IMR-90 (cell line): Measurements from ENCODE around the gene TXNDC11. TPM values are rescaled to one million over a fixed set of nuclear protein-coding genes. Genes with fewer than 3 reads are reported as not detected.

ENCODE experiments used
- ATAC-seq: fragments of 200-7000 bp; cut with Tn5 transposase; 2 replicates; pipeline ENCODE4 v1.9.1; 2020; ENCODE audit warnings: low read depth, mild to moderate bottlenecking, moderate library complexity
- BruUV-seq: library from RNA; stranded (reverse); fragments of 400-500 nt; replicated peaks from 2 replicates; lab custom pipeline; 2021; lab: Mats Ljungman, UMichigan
- CTCF ChIA-PET: fragments of 300-600 bp; formaldehyde crosslinking; extraction: SDS; loops from one replicate; lab custom pipeline; 2021; ENCODE audit warnings: antibody characterized with exemption; lab: Yijun Ruan, JAX
- POLR2A ChIA-PET: fragments of 300-600 bp; sonication (Branson Sonifier 250); formaldehyde crosslinking; loops from one replicate; lab custom pipeline; 2022; ENCODE audit warnings: antibody characterized with exemption; ENCODE audit not compliant: unreplicated experiment; lab: Charles Lee
- DNase-seq: peaks from one replicate; pipeline ENCODE4 v3.0.0; 2013
- H2AFZ ChIP-seq: replicated peaks from 2 replicates; pipeline ENCODE3; 2013; ENCODE audit warnings: low read length, mild to moderate bottlenecking; ENCODE audit not compliant: poor library complexity
- H2AK5ac ChIP-seq: 2 replicates; pipeline ENCODE4 v1.6.1; 2013; ENCODE audit warnings: low read depth, low read length, inconsistent platforms
- H2AK9ac ChIP-seq: replicated peaks from 2 replicates; pipeline ENCODE3; 2013; ENCODE audit warnings: mild to moderate bottlenecking, low read depth, low read length, moderate library complexity; ENCODE audit not compliant: poor library complexity
- H2BK120ac ChIP-seq: 2 replicates; pipeline ENCODE4 v1.6.1; 2013; ENCODE audit warnings: low read depth, low read length, inconsistent platforms
- H2BK15ac ChIP-seq: 3 replicates; pipeline ENCODE4 v1.6.1; 2013; ENCODE audit warnings: low read depth, low read length, inconsistent platforms
- H2BK20ac ChIP-seq: 2 replicates; pipeline ENCODE4 v1.6.1; 2013; ENCODE audit warnings: low read depth, mild to moderate bottlenecking, inconsistent platforms, low read length, moderate library complexity
- H2BK5ac ChIP-seq: 2 replicates; pipeline ENCODE4 v1.6.1; 2013; ENCODE audit warnings: mild to moderate bottlenecking, low read depth, low read length, inconsistent platforms; ENCODE audit not compliant: poor library complexity, severe bottlenecking
- H3K14ac ChIP-seq: replicated peaks from 2 replicates; pipeline ENCODE4 v1.6.1; 2013; ENCODE audit warnings: low read depth, low read length, inconsistent platforms
- H3K18ac ChIP-seq: 2 replicates; pipeline ENCODE4 v1.6.1; 2013; ENCODE audit warnings: low read depth, low read length, control low read depth
- H3K23ac ChIP-seq: 2 replicates; pipeline ENCODE4 v1.6.1; 2013; ENCODE audit warnings: low read depth, low read length, inconsistent platforms
- H3K27ac ChIP-seq: 2 replicates; pipeline ENCODE4 v1.5.1; 2013; ENCODE audit warnings: mild to moderate bottlenecking, control low read depth, low read length; ENCODE audit not compliant: insufficient read depth
- H3K27me3 ChIP-seq: 2 replicates; pipeline ENCODE4 v1.6.1; 2013; ENCODE audit warnings: low read length; ENCODE audit not compliant: control insufficient read depth, insufficient read depth
- H3K36me3 ChIP-seq: 2 replicates; pipeline ENCODE4 v1.6.1; 2013; ENCODE audit warnings: low read length, mixed read lengths; ENCODE audit not compliant: control insufficient read depth, insufficient read depth
- H3K4ac ChIP-seq: 2 replicates; pipeline ENCODE4 v1.6.1; 2013; ENCODE audit warnings: low read depth, low read length, inconsistent platforms
- H3K4me1 ChIP-seq: 2 replicates; pipeline ENCODE4 v1.6.1; 2013; ENCODE audit warnings: low read length, mixed read lengths; ENCODE audit not compliant: control insufficient read depth, insufficient read depth
- H3K4me2 ChIP-seq: 2 replicates; pipeline ENCODE4 v1.6.1; 2013; ENCODE audit warnings: low read depth, mild to moderate bottlenecking, control low read depth, low read length, moderate library complexity
- H3K4me3 ChIP-seq: 2 replicates; pipeline ENCODE4 v1.5.1; 2013; ENCODE audit warnings: low read depth, mild to moderate bottlenecking, control low read depth, low read length, moderate library complexity; ENCODE audit not compliant: insufficient read depth
- H3K56ac ChIP-seq: 2 replicates; pipeline ENCODE4 v1.6.1; 2013; ENCODE audit warnings: low read length, inconsistent platforms; ENCODE audit not compliant: insufficient read depth; ENCODE audit errors: extremely low read depth
- H3K79me1 ChIP-seq, 2 experiments: 2 replicates each; pipeline ENCODE4 v1.6.1; 2013; ENCODE audit warnings: low read length in 2 of 2, inconsistent platforms in 1 of 2, low read depth in 1 of 2
- H3K9ac ChIP-seq: 2 replicates; pipeline ENCODE4 v1.6.1; 2013; ENCODE audit warnings: low read depth, low read length, control low read depth
- H3K9me1 ChIP-seq: 2 replicates; pipeline ENCODE4 v1.6.1; 2013; ENCODE audit warnings: low read length, inconsistent platforms; ENCODE audit not compliant: insufficient read depth
- H3K9me3 ChIP-seq: 2 replicates; pipeline ENCODE4 v1.6.1; 2013; ENCODE audit warnings: low read length; ENCODE audit not compliant: control insufficient read depth, insufficient read depth
- H4K20me1 ChIP-seq: 2 replicates; pipeline ENCODE4 v1.6.1; 2013; ENCODE audit warnings: low read length, inconsistent platforms; ENCODE audit not compliant: insufficient read depth
- H4K5ac ChIP-seq: 2 replicates; pipeline ENCODE4 v1.6.1; 2013; ENCODE audit warnings: mild to moderate bottlenecking, low read depth, low read length, control low read depth
- H4K8ac ChIP-seq, 2 experiments: 2 replicates each; pipeline ENCODE4 v1.6.1; 2013; ENCODE audit warnings: low read depth in 2 of 2, low read length in 2 of 2, control low read depth in 1 of 2, inconsistent platforms in 1 of 2
- H4K91ac ChIP-seq: 2 replicates; pipeline ENCODE4 v1.6.1; 2013; ENCODE audit warnings: low read depth, low read length, inconsistent platforms; ENCODE audit not compliant: insufficient read depth
- RFX5 ChIP-seq: IDR thresholded peaks from 2 replicates; pipeline ENCODE4 v1.8.0; 2012; ENCODE audit warnings: low read depth, mild to moderate bottlenecking, low read length, moderate library complexity
- dilution Hi-C: fragments of 300-500 bp; cut with HindIII; formaldehyde crosslinking; loops from one replicate; pipeline ENCODE4 v1.14.3; 2018; ENCODE audit warnings: low sequenced_read_pairs; ENCODE audit not compliant: unreplicated experiment
- in situ Hi-C: fragments of 300-500 bp; cut with MboI; formaldehyde crosslinking; loops from 3 replicates; pipeline ENCODE4 v1.14.3; 2019; ENCODE audit warnings: low sequenced_read_pairs, inconsistent platforms, mixed read lengths
- intact Hi-C: fragments of 100-400 bp; cut with micrococcal nuclease; formaldehyde crosslinking; loops from 2 replicates; pipeline ENCODE4 v1.10.0; 2022
- polyA plus RNA-seq, 3 experiments: library from polyadenylated mRNA; depleted of rRNA; stranded (reverse); fragments of >200 nt; gene quantifications; 2 replicates each; pipeline ENCODE4 v1.2.3, GENCODE V29; 2012; ENCODE audit warnings: low replicate concordance in 1 of 3
- total RNA-seq: library from RNA; depleted of rRNA; stranded (reverse); fragments of >200 nt; gene quantifications from 2 replicates; pipeline ENCODE4 v1.2.3, GENCODE V29; 2012

TXNDC11 gene
- total and polyA plus RNA-seq, 2 of the 4 experiments (the other 2 are of a cell fraction): 25.3 to 42.9 TPM

DNA sequence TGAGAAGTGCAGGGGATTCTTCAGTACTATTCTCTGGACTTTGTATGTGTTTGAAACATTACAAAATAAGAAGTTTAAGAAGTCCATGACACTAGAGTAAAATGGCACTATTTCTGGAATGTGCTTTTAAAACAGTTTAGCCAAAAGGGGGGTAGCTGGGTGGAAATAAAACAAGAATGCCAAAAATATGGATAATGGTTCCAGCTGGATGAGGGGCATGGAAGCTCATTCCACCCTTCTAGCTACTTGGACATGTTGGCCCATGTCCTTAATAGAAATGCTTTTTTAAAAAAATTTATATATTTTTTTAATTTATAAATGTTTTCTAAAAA is 41.3 kb upstream of the TXNDC11 start:
- H3K79me1 ChIP-seq: peaks cover 15 to 71% of the 10 kb centered on the region in 2 experiments
- H3K56ac ChIP-seq: peak overlapping the region; percentile 88; the same call in 1 of the 2 replicates
- intact Hi-C loops: no loop called here
- H3K27me3 ChIP-seq: no peaks in the 10 kb centered on the region
- H3K23ac ChIP-seq: peak overlapping the region; percentile 97; the same call in 1 of the 2 replicates
- dilution Hi-C loops: no loop called here
- BruUV-seq: no TSS peak
- H3K18ac ChIP-seq: peak overlapping the region; percentile 42
- peak; percentile 31 for ATAC-seq
- peak overlapping the region; percentile 99 for H2BK5ac ChIP-seq
- no peak overlapping the region for H3K4me3 ChIP-seq
- H3K27ac ChIP-seq: peak overlapping the region; percentile 61
- no peak overlapping the region for H2AK9ac ChIP-seq
- H2BK20ac ChIP-seq: peak overlapping the region; percentile 67; the same call in 1 of the 2 replicates
- peaks cover 22% of the 10 kb centered on the region for H4K20me1 ChIP-seq
- H4K5ac ChIP-seq: peak overlapping the region; percentile 1; the same call in 1 of the 2 replicates
- H3K9ac ChIP-seq: peak overlapping the region; percentile 19; the same call in 1 of the 2 replicates
- in situ Hi-C loops: no loop called here
- H3K4me1 ChIP-seq: peaks cover 27% of the 10 kb centered on the region
- peak overlapping the region; percentile 84 for H3K4me2 ChIP-seq
- DNase-seq: no peak
- peak overlapping the region; percentile 36; the same call in 1 of the 2 replicates for H2AK5ac ChIP-seq
- peak overlapping the region; percentile 53 for H3K14ac ChIP-seq
- H4K8ac ChIP-seq: peak overlapping the region in 1 of 2 experiments; percentile 95; a peak in 2 of 4 replicates
- POLR2A ChIA-PET: no interaction called here
- CTCF ChIA-PET: no interaction called here
- H3K36me3 ChIP-seq: 0 out of 2 replicates have a peak, but pooled peaks cover 1% of the 10 kb centered on the region
- no peak overlapping the region for H2AFZ ChIP-seq
- no peaks in the 10 kb centered on the region for H3K9me3 ChIP-seq
- H2BK15ac ChIP-seq: peak overlapping the region; percentile 24; the same call in 1 of the 3 replicates
- no peak for TF ChIP-seq RFX5
- H4K91ac ChIP-seq: peak overlapping the region; percentile 92; the same call in 1 of the 2 replicates
- peak overlapping the region; percentile 83 for H3K4ac ChIP-seq
- H2BK120ac ChIP-seq: peak overlapping the region; percentile 96
- peaks cover 11% of the 10 kb centered on the region for H3K9me1 ChIP-seq
